Measurements from ENCODE around the gene LAMC1. TPM values are rescaled to one million over a fixed set of nuclear protein-coding genes. Genes with fewer than 3 reads are reported as not detected.

Gene LAMC1
- total and polyA plus RNA-seq, 4 donors: 23.4 to 272 (median 116) TPM

- WGBS, 2 donors: 79 to 89% methylated on average over 2 of the region's 2 CpGs
- no peak overlapping the region for H3K4me3 ChIP-seq
- peaks cover 1 to 40% (median 31%) of the 10 kb centered on the region in 5 donors for H3K4me1 ChIP-seq (ENCODE audit: control insufficient read depth in 5 of 5, insufficient read depth in 5 of 5, low read length in 5 of 5)
- no peaks in the 10 kb centered on the region for H3K27me3 ChIP-seq (ENCODE audit: control insufficient read depth in 3 of 3, insufficient read depth in 3 of 3, low read length in 2 of 3)
- peak overlapping the region in 1 of 2 donors; percentile 21 for H3K27ac ChIP-seq (ENCODE audit: low read depth in 1 of 2, low read length in 1 of 2)
- H3K36me3 ChIP-seq (ENCODE audit: control insufficient read depth in 4 of 4, insufficient read depth in 4 of 4, low read length in 4 of 4): no peaks in the 10 kb centered on the region
- DNase-seq (no peak), ATAC-seq (ENCODE audit: insufficient read depth, low FRiP score) (no peak)
- no peak overlapping the region for H3K9ac ChIP-seq (ENCODE audit: insufficient read depth in 1 of 2, low read length in 2 of 2)
- TF ChIP-seq CTCF (IDR thresholded peaks at IDR 0.05; ENCODE audit: control extremely low read depth, extremely low read depth): no peak
- H3K9me3 ChIP-seq (ENCODE audit: control insufficient read depth in 4 of 4, insufficient read depth in 3 of 4, low read length in 3 of 4): no peaks in the 10 kb centered on the region
Observed at GRCh38 chr1:183087001-183087400, 63.8 kb downstream of the LAMC1 start.

GRCh38 chr1:183089025-183089639 lies 65.9 kb downstream of the LAMC1 start:
- H3K9ac ChIP-seq (ENCODE audit: insufficient read depth in 1 of 2, low read length in 2 of 2): no peak overlapping the region
- TF ChIP-seq CTCF (IDR thresholded peaks at IDR 0.05; ENCODE audit: control extremely low read depth, extremely low read depth): no peak
- 80 to 89% methylated on average over 3 of the region's 3 CpGs for WGBS, 2 donors
- H3K27me3 ChIP-seq (ENCODE audit: control insufficient read depth in 3 of 3, insufficient read depth in 3 of 3, low read length in 2 of 3): no peaks in the 10 kb centered on the region
- no peak overlapping the region for H3K4me3 ChIP-seq
- ATAC-seq (ENCODE audit: insufficient read depth, low FRiP score) (no peak), DNase-seq (peak in 2 of 3 donors; percentile 67 to 80)
- no peaks in the 10 kb centered on the region for H3K36me3 ChIP-seq (ENCODE audit: control insufficient read depth in 4 of 4, insufficient read depth in 4 of 4, low read length in 4 of 4)
- no peaks in the 10 kb centered on the region for H3K9me3 ChIP-seq (ENCODE audit: control insufficient read depth in 4 of 4, insufficient read depth in 3 of 4, low read length in 3 of 4)
- H3K4me1 ChIP-seq (ENCODE audit: control insufficient read depth in 5 of 5, insufficient read depth in 5 of 5, low read length in 5 of 5): peaks cover 4 to 54% (median 37%) of the 10 kb centered on the region in 5 donors
- H3K27ac ChIP-seq (ENCODE audit: low read depth in 1 of 2, low read length in 1 of 2): no peak overlapping the region

- Histone ChIP-seq H3K27me3 (ENCODE audit: control insufficient read depth in 3 of 3, insufficient read depth in 3 of 3, low read length in 2 of 3) (no peaks in the 10 kb centered on the region), H3K9me3 (ENCODE audit: control insufficient read depth in 4 of 4, insufficient read depth in 3 of 4, low read length in 3 of 4) (no peaks in the 10 kb centered on the region), H3K4me3 (no peak overlapping the region), H3K4me1 (ENCODE audit: control insufficient read depth in 5 of 5, insufficient read depth in 5 of 5, low read length in 5 of 5) (peaks cover 4 to 56% (median 37%) of the 10 kb centered on the region in 5 donors), H3K36me3 (ENCODE audit: control insufficient read depth in 4 of 4, insufficient read depth in 4 of 4, low read length in 4 of 4) (no peaks in the 10 kb centered on the region), H3K27ac (ENCODE audit: low read depth in 1 of 2, low read length in 1 of 2) (peak overlapping the region in 1 of 2 donors; percentile 22), H3K9ac (ENCODE audit: insufficient read depth in 1 of 2, low read length in 2 of 2) (peak overlapping the region in 1 of 2 donors; percentile 36)
- WGBS, 2 donors: 33 to 60% methylated on average over 5 of the region's 5 CpGs
- ATAC-seq (ENCODE audit: insufficient read depth, low FRiP score): no peak
- no peak for TF ChIP-seq CTCF (IDR thresholded peaks at IDR 0.05; ENCODE audit: control extremely low read depth, extremely low read depth)
- peak; percentile 89 to 97 (median 95) for DNase-seq
Observed at GRCh38 chr1:183090391-183091006, 67.3 kb downstream of the LAMC1 start.
